DND-41 (cell line): ENCODE data around the gene STEAP1B.

Experiments
- ATAC-seq: fragments of 200-7000 bp; cut with Tn5 transposase; 3 replicates; pipeline ENCODE4 v1.9.1; 2021; ENCODE audit warnings: low read depth; ENCODE audit not compliant: insufficient read depth
- DNase-seq: peaks from one replicate; pipeline ENCODE4 v3.0.0-alpha.2; 2020
- H2AFZ ChIP-seq: 2 replicates; pipeline ENCODE4 v1.6.0; 2012; ENCODE audit warnings: low read depth, low read length
- H3K27ac ChIP-seq: 2 replicates; pipeline ENCODE4 v1.5.1; 2012; ENCODE audit warnings: low read length, inconsistent platforms
- H3K27me3 ChIP-seq: fragments of 200-600 bp; sonication (generic); 2 replicates; pipeline ENCODE4 v1.6.0; 2012; ENCODE audit warnings: low read length, mild to moderate bottlenecking, inconsistent platforms; ENCODE audit not compliant: insufficient read depth, poor library complexity
- H3K36me3 ChIP-seq: 2 replicates; pipeline ENCODE4 v1.5.1; 2012; ENCODE audit warnings: low read length, inconsistent platforms; ENCODE audit not compliant: insufficient read depth
- H3K4me1 ChIP-seq: 2 replicates; pipeline ENCODE4 v1.5.1; 2012; ENCODE audit warnings: mild to moderate bottlenecking, low read length; ENCODE audit not compliant: insufficient read depth
- H3K4me2 ChIP-seq: 2 replicates; pipeline ENCODE4 v1.6.0; 2012; ENCODE audit warnings: mild to moderate bottlenecking, moderate library complexity, low read length, inconsistent platforms; ENCODE audit not compliant: insufficient read depth
- H3K4me3 ChIP-seq, 2 experiments: fragments of 200-600 bp in 1 of 2; shearing (Covaris generic) in 1 of 2; 2 replicates each; pipeline ENCODE4 v1.5.1; 2012 to 2016; ENCODE audit warnings: inconsistent platforms in 2 of 2, low read length in 2 of 2, mild to moderate bottlenecking in 2 of 2, low read depth in 1 of 2, moderate library complexity in 1 of 2
- H3K79me2 ChIP-seq: 2 replicates; pipeline ENCODE4 v1.6.0; 2012; ENCODE audit warnings: low read length, inconsistent platforms; ENCODE audit not compliant: insufficient read depth
- H3K9ac ChIP-seq: 2 replicates; pipeline ENCODE4 v1.6.0; 2012; ENCODE audit warnings: low read depth, mild to moderate bottlenecking, inconsistent platforms, low read length, moderate library complexity
- H3K9me3 ChIP-seq: 2 replicates; pipeline ENCODE4 v1.5.1; 2012; ENCODE audit warnings: low read length, moderate library complexity, mild to moderate bottlenecking, inconsistent platforms; ENCODE audit not compliant: insufficient read depth, severe bottlenecking
- H4K20me1 ChIP-seq: 2 replicates; pipeline ENCODE4 v1.6.0; 2012; ENCODE audit warnings: low read length; ENCODE audit not compliant: insufficient read depth
- EZH2 ChIP-seq: IDR thresholded peaks from 3 replicates; pipeline ENCODE4 v1.6.1; 2012; ENCODE audit warnings: borderline replicate concordance, low read depth, mild to moderate bottlenecking, moderate library complexity, low read length, inconsistent platforms; ENCODE audit not compliant: severe bottlenecking
- TF ChIP-seq, protein P1 (sequence below): IDR thresholded peaks from 2 replicates; pipeline ENCODE4 v1.5.1; 2012; ENCODE audit warnings: borderline replicate concordance, low read length, moderate library complexity, mild to moderate bottlenecking; ENCODE audit not compliant: poor library complexity, severe bottlenecking; ENCODE audit errors: extremely low read depth

Gene STEAP1B

DNA sequence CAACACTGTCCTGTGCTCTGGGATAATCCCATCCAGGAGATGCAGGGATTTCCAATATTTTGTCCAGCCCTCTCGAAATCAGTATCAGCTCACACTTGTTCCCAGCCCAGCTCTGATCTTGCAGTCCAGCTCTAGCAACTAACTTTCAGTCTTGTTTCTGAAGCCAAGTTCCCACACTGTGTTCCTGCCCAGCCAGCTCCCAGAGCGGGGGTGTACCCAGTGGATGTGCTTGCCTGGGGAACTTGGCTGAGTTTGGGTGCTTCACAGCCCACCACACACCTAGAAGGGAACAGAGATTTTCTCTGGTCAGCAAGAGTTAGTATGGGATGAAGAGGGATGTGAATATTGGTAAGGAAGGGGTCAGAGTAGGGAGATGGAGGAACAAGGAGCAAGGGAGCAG is 85.6 kb downstream of the STEAP1B start:
- H3K4me2 ChIP-seq, result no peak overlapping the region
- DNase-seq, result no peak
- H3K9me3 ChIP-seq, result no peaks in the 10 kb centered on the region
- no peaks in the 10 kb centered on the region for H3K36me3 ChIP-seq
- H3K4me1 ChIP-seq, result no peaks in the 10 kb centered on the region
- H3K4me3 ChIP-seq, result no peak overlapping the region
- no peak for TF ChIP-seq EZH2
- TF ChIP-seq, protein P1, sequence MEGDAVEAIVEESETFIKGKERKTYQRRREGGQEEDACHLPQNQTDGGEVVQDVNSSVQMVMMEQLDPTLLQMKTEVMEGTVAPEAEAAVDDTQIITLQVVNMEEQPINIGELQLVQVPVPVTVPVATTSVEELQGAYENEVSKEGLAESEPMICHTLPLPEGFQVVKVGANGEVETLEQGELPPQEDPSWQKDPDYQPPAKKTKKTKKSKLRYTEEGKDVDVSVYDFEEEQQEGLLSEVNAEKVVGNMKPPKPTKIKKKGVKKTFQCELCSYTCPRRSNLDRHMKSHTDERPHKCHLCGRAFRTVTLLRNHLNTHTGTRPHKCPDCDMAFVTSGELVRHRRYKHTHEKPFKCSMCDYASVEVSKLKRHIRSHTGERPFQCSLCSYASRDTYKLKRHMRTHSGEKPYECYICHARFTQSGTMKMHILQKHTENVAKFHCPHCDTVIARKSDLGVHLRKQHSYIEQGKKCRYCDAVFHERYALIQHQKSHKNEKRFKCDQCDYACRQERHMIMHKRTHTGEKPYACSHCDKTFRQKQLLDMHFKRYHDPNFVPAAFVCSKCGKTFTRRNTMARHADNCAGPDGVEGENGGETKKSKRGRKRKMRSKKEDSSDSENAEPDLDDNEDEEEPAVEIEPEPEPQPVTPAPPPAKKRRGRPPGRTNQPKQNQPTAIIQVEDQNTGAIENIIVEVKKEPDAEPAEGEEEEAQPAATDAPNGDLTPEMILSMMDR, result no peak
- no peak overlapping the region for H3K27ac ChIP-seq
- H3K9ac ChIP-seq, result no peak overlapping the region
- H4K20me1 ChIP-seq, result no peaks in the 10 kb centered on the region
- H3K79me2 ChIP-seq, result no peaks in the 10 kb centered on the region
- H2AFZ ChIP-seq, result no peak overlapping the region
- ATAC-seq, result no peak
- no peaks in the 10 kb centered on the region for H3K27me3 ChIP-seq

DNA sequence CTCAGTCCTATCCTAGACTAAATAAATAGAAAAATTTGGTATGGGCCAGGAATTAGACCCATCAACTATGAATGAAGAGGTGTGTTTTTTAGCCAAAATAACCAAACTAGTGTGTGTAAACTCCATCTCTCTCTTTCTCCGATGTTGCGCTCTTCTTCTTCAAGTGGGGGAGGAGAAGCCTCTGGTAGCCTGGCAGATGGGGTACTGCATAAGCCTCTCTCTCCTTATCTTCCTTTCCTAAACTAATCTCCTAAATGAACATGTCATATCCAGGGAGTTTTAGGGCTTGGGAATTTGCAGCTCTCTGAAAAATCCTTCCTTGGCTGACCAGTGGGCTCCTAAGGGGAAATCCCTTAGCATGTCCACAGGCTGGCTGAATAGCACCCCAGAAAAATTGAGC is 86.8 kb downstream of the STEAP1B start:
- ATAC-seq (no peak), DNase-seq (no peak)
- Histone ChIP-seq H4K20me1 (no peaks in the 10 kb centered on the region), H3K4me2 (no peak overlapping the region), H3K36me3 (no peaks in the 10 kb centered on the region), H3K9me3 (no peaks in the 10 kb centered on the region), H3K4me3 (no peak overlapping the region), H3K79me2 (no peaks in the 10 kb centered on the region), H2AFZ (no peak overlapping the region), H3K27ac (no peak overlapping the region), H3K4me1 (no peaks in the 10 kb centered on the region), H3K27me3 (no peaks in the 10 kb centered on the region), H3K9ac (no peak overlapping the region)
- TF ChIP-seq, protein P1, result no peak
- TF ChIP-seq EZH2, result no peak

DNA sequence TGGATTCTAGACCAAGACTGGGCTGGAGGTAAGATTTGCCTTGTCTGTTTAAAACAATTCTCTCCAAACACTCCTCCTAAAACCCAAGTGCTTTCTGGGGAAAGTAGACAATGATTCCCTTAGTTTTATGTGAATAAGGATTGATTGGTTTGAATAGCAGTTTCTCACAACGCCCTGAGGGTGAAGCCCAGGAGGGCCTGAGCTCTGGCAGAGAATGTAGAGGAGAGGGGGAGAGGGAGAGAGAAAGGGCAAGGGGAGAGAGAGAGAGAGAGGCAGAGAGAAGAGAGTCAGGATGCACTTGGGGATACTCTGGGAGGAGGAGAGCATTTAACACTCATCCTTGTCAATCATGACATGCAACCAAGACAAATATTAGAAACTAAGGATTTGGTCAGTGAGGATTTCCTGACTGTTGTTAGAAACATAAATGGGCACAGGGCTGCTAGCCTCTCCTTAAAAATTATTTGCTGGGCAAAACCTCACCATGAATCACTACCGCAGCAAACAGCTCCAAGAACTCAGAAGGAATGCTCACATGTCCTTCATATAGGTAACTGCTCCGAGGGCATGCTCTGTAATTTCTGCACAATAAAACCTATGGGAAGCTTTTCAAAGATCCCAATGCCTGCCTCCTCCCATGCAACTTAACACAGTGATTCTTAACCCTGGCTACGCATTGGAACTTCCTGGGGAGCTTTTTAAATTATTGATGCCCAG is 87.9 kb downstream of the STEAP1B start:
- Histone ChIP-seq H3K4me3 (no peak overlapping the region), H3K9me3 (no peaks in the 10 kb centered on the region), H3K4me2 (no peak overlapping the region), H3K4me1 (peaks cover 3% of the 10 kb centered on the region), H3K27me3 (no peaks in the 10 kb centered on the region), H2AFZ (no peak overlapping the region), H3K27ac (no peak overlapping the region), H4K20me1 (no peaks in the 10 kb centered on the region), H3K9ac (no peak overlapping the region), H3K36me3 (no peaks in the 10 kb centered on the region), H3K79me2 (no peaks in the 10 kb centered on the region)
- TF ChIP-seq, protein P1, result no peak
- TF ChIP-seq EZH2, result no peak
- ATAC-seq, result no peak
- DNase-seq, result no peak
